Right lobe of liver (tissue), 6 donors: ENCODE data around the gene UBAC2. TPM values are rescaled to one million over a fixed set of nuclear protein-coding genes. Genes with fewer than 3 reads are reported as not detected.

Experiments used
- ATAC-seq, 4 donors: fragments of 200-7000 bp; cut with Tn5 transposase; one replicate each; pipeline ENCODE4 v1.9.1; 2020; ENCODE audit warnings: mild to moderate bottlenecking in 4 of 4, moderate library complexity in 4 of 4
- DNase-seq, 3 donors: peaks; one replicate each; pipeline ENCODE4 v3.0.0-alpha.2; 2020
- H3K27ac ChIP-seq, 3 donors: fragments of 200-600 bp; one replicate each; pipeline ENCODE4 v1.8.0; 2022
- H3K27me3 ChIP-seq, 2 donors: fragments of 200-600 bp; one replicate each; pipeline ENCODE4 v1.8.0; 2022
- H3K36me3 ChIP-seq, 4 donors: fragments of 200-600 bp; sonication (generic) in 1 of 4; one replicate each; pipeline versions ENCODE4 v1.5.1 to v1.8.0; 2017 to 2022; ENCODE audit warnings: control low read depth in 1 of 4
- H3K4me1 ChIP-seq, 4 donors: fragments of 200-600 bp; sonication (generic) in 1 of 4; one replicate each; pipeline versions ENCODE4 v1.5.1 to v1.8.0; 2017 to 2022; ENCODE audit warnings: control low read depth in 1 of 4
- H3K4me3 ChIP-seq, 3 donors: fragments of 200-600 bp; one replicate each; pipeline ENCODE4 v1.8.0; 2022
- H3K9me3 ChIP-seq, 4 donors: fragments of 200-600 bp; sonication (generic) in 1 of 4; one replicate each; pipeline versions ENCODE4 v1.5.1 to v1.8.0; 2017 to 2022; ENCODE audit warnings: control low read depth in 1 of 4
- POLR2A ChIP-seq: fragments of 450-650 bp; IDR thresholded peaks from one replicate; pipeline ENCODE4 v1.6.1; 2017; ENCODE audit warnings: antibody characterized with exemption, mild to moderate bottlenecking
- WGBS: methylation state at CpG from one replicate; pipeline ENCODE4 v1.1.6; 2018; ENCODE audit warnings: low coverage, low lambda C conversion rate; ENCODE audit not compliant: insufficient coverage; ENCODE audit errors: missing lambda C conversion rate; 5-methylcytosine and 5-hydroxymethylcytosine counted together
- intact Hi-C, 2 donors: fragments of 100-400 bp; cut with DNase I; formaldehyde crosslinking; loops; one replicate each; pipeline versions ENCODE4 v1.11.2 to v1.14.1; 2022
- total RNA-seq, 6 experiments: library from RNA; depleted of rRNA in 2 of 6; stranded (reverse); fragments of >200 nt in 2 of 6; fragmentation: NEBNext Ultra II Directional in 3 of 6; extraction: Animal tissue kit (Norgen Biotek cat#: 25700) in 3 of 6; gene quantifications; one replicate each; pipeline versions ENCODE4 v1.1.0 to v1.2.4, GENCODE V29; 2016 to 2023
- TF ChIP-seq, protein P1 (sequence below), 4 donors: fragments of 200-600 bp in 3 of 4; fragments of 450-650 bp in 1 of 4; IDR thresholded peaks; one replicate each; pipeline versions ENCODE4 v1.5.1 to v1.8.0; 2016 to 2022; ENCODE audit warnings: antibody characterized with exemption in 4 of 4, mild to moderate bottlenecking in 2 of 4
- donor health status: DM: no; HTN: yes; CAD: no.
- donor health status: DM: no; HTN: no; CAD: no.
- donor health status: DM: no; HTN: no; CAD: no.
- donor health status: DM: no; HTN: yes; CAD: no.
- donor health status: DM: no; HTN: yes; CAD: no.

The UBAC2 gene
- total RNA-seq, 6 experiments from 2014 or later, result 30.2 to 45.0 (median 37.0) TPM

DNA sequence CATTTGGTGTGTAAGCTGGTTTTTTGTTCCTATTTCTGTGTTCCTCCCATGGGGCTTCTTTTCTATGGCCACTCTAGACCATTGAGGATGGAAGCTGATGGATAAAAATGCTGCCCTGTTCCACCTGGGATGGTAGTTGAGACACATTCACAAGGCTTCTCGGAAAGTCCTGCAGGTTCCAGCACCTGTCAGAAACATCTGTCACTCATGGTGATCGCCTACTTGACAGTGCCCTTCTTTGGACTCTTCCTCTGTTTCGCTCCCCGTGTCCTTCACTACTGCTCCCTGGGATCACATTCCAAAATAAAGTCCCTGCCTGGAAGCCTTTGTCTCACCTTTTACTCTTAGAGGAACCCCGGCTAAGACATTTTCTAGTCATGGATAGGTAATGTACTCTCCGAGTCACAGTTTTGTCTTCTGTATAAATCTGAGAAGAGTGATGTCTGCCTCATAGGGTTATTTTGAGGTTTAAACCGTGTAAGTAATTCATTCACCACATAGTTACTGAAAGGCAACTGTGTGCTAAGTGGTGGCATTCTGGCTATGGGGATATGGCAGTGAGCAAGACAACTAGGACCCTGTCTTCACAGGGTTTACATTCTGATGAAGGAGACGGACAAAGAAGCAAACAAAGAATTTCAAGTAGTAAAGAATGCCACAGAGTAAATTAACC, 21.0 kb downstream of the UBAC2 start:
- Histone ChIP-seq H3K9me3 (no peaks in the 10 kb centered on the region), H3K4me1 (peaks cover 0 to 32% (median 4%) of the 10 kb centered on the region in 4 donors), H3K27me3 (no peaks in the 10 kb centered on the region), H3K36me3 (no peaks in the 10 kb centered on the region), H3K27ac (no peak overlapping the region), H3K4me3 (no peak overlapping the region)
- no peak for ATAC-seq
- intact Hi-C loops, result no loop called here
- WGBS, result 95% methylated on average over 8 of the region's 8 CpGs
- DNase-seq, result no peak
- no peak for TF ChIP-seq POLR2A
- TF ChIP-seq, protein P1, sequence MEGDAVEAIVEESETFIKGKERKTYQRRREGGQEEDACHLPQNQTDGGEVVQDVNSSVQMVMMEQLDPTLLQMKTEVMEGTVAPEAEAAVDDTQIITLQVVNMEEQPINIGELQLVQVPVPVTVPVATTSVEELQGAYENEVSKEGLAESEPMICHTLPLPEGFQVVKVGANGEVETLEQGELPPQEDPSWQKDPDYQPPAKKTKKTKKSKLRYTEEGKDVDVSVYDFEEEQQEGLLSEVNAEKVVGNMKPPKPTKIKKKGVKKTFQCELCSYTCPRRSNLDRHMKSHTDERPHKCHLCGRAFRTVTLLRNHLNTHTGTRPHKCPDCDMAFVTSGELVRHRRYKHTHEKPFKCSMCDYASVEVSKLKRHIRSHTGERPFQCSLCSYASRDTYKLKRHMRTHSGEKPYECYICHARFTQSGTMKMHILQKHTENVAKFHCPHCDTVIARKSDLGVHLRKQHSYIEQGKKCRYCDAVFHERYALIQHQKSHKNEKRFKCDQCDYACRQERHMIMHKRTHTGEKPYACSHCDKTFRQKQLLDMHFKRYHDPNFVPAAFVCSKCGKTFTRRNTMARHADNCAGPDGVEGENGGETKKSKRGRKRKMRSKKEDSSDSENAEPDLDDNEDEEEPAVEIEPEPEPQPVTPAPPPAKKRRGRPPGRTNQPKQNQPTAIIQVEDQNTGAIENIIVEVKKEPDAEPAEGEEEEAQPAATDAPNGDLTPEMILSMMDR (IDR thresholded peaks at IDR 0.05), result no peak

DNA sequence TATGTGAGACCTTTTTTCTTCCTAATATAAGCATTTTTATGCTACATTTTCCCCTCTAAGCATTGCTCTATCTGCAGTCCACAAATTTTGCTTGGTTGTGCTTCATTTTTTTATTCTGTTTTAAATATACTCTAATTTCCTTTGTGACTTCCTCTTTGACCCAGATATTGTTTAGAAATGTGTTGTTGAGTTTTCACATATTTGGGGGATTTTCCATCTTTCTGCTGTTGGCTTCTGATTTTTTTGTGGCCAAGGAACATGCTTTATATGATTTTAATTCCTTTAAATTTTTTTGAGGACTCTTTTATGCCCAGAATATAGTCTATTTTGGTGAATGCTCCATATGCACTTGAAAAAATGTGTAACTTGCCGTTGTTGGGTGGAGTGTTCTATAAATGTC, 22.9 kb downstream of the UBAC2 start:
- Histone ChIP-seq H3K4me1 (peaks cover 0 to 17% (median 0%) of the 10 kb centered on the region in 4 donors), H3K27me3 (no peaks in the 10 kb centered on the region), H3K27ac (no peak overlapping the region), H3K4me3 (no peak overlapping the region), H3K9me3 (no peaks in the 10 kb centered on the region), H3K36me3 (no peaks in the 10 kb centered on the region)
- ATAC-seq (no peak), DNase-seq (no peak)
- WGBS, result 42% methylated on average over 1 of the region's 1 CpG
- no peak for TF ChIP-seq POLR2A
- TF ChIP-seq, protein P1 (IDR thresholded peaks at IDR 0.05), result no peak
- intact Hi-C loops, result no loop called here

DNA sequence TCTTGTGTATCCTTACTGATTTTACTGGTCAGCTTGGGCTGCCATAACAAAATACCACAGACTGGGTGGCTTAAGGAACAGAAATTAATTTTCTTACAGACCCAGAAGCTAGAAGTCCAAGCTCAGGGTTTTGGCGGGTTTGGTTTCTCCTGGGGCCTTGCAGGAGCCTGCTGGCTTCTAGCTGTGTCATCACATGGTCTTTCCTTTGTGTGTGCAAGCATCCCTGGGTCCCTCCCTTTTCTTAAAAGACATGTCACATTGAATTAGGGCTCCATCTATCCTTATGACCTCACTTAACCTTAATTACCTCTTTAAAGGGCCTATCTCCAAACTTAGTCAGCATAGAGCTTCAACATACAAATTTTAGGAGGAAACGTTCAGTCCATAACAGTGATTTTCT, 23.4 kb downstream of the UBAC2 start:
- H3K36me3 ChIP-seq, result no peaks in the 10 kb centered on the region
- no peaks in the 10 kb centered on the region for H3K9me3 ChIP-seq
- no peak overlapping the region for H3K4me3 ChIP-seq
- TF ChIP-seq, protein P1 (IDR thresholded peaks at IDR 0.05), result no peak
- TF ChIP-seq POLR2A, result no peak
- no peak overlapping the region for H3K27ac ChIP-seq
- peaks cover 0 to 12% (median 0%) of the 10 kb centered on the region in 4 donors for H3K4me1 ChIP-seq
- 25% methylated on average over 1 of the region's 2 CpGs for WGBS
- peak in 2 of 4 donors; percentile 24 to 37 for ATAC-seq
- DNase-seq, result no peak
- intact Hi-C loops, result no loop called here
- no peaks in the 10 kb centered on the region for H3K27me3 ChIP-seq

DNA sequence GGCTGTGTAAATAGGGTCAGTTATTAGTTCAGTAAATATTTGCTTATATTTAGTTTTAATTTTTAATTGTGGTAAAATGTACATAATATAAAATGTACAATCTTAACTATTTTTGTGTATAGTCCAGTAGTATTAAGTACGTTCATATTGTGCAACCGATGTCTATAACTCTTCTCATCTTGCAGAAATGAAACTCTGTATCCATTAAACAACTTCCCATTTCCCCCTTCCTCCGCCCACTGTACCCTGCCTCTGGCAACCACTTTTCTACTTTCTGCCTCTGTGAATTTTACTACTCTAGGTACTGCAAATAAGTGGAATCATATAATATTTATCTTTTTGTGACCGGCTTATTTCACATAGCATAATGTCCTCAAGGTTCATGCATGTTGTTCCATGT, 24.4 kb downstream of the UBAC2 start:
- peaks cover 0 to 11% (median 0%) of the 10 kb centered on the region in 4 donors for H3K4me1 ChIP-seq

More for the DNA sequence above, 24.4 kb downstream of the UBAC2 start:
- H3K4me3 ChIP-seq, result no peak overlapping the region
- no peaks in the 10 kb centered on the region for H3K9me3 ChIP-seq
- H3K27ac ChIP-seq, result no peak overlapping the region
- no peaks in the 10 kb centered on the region for H3K27me3 ChIP-seq
- WGBS, result 62% methylated on average over 4 of the region's 4 CpGs
- DNase-seq (no peak), ATAC-seq (peak in 3 of 4 donors; percentile 33 to 50 (median 35))
- no peak for TF ChIP-seq POLR2A
- TF ChIP-seq, protein P1 (IDR thresholded peaks at IDR 0.05), result no peak
- no peaks in the 10 kb centered on the region for H3K36me3 ChIP-seq
- intact Hi-C loops, result no loop called here
